Right ventricle myocardium inferior (tissue), 1 donor: ENCODE results near the gene SAA2. TPM values are rescaled to one million over a fixed set of nuclear protein-coding genes. Genes with fewer than 3 reads are reported as not detected.
A peak's percentile ranks its signal among the peaks of the same experiment; 100 is the strongest.
"Not testable (repeated sequence)": the region's sequence is repeated elsewhere in the genome, so short reads cannot be mapped to it uniquely, and the experiment has no call there.

Source experiments
- ATAC-seq: fragments of 200-7000 bp; cut with Tn5 transposase; one replicate; pipeline ENCODE4 v1.9.1; 2020; ENCODE audit warnings: mild to moderate bottlenecking, moderate library complexity
- DNase-seq: peaks from one replicate; pipeline ENCODE4 v3.0.0; 2021; ENCODE audit errors: missing footprints
- intact Hi-C: fragments of 100-400 bp; cut with DNase I; formaldehyde crosslinking; loops from one replicate; pipeline ENCODE4 v1.11.0; 2022
- long read RNA-seq: library from polyadenylated mRNA; unstranded; transcript quantifications from one replicate; pipeline ENCODE4 v2.0.0, GENCODE V29; 2021
- total RNA-seq: library from RNA; stranded (reverse); fragmentation: NEBNext Ultra II Directional; extraction: Animal tissue kit (Norgen Biotek cat#: 25700); gene quantifications from one replicate; pipeline ENCODE4 v1.2.1, GENCODE V29; 2021
- donor health status: DM: no; HTN: yes; CAD: no; lungs with severe emphysema.

The SAA2 gene
- 1.8 TPM for total RNA-seq
- long read RNA-seq: 0 reads

- intact Hi-C loops: no loop called here
- no peak for DNase-seq
- no peak for ATAC-seq
These were observed at the start of gene SAA2 for GRCh38 chr11:18248561-18248960. TSS of gene SAA2 (minus strand) at chr11:18248668. CDS start at chr11:18248011, 657 bp downstream.

- intact Hi-C loops: no loop called here
- no peak for ATAC-seq
- no peak for DNase-seq
These were observed 46.8 kb upstream of the SAA2 start for GRCh38 chr11:18295316-18295715.

GRCh38 chr11:18294862-18295261 is 46.4 kb upstream of the SAA2 start:
- intact Hi-C loops: no loop called here
- DNase-seq: no peak
- no peak for ATAC-seq

- intact Hi-C loops: no loop called here
- ATAC-seq (no peak), DNase-seq (no peak)
These were observed 40.4 kb upstream of the SAA2 start for GRCh38 chr11:18288911-18289310.

- DNase-seq: no peak
- ATAC-seq: no peak
- intact Hi-C loops: no loop called here
These were observed 37.4 kb upstream of the SAA2 start for GRCh38 chr11:18285841-18286240.

- DNase-seq (no peak), ATAC-seq (no peak)
- intact Hi-C loops: no loop called here
These were observed 34.2 kb upstream of the SAA2 start for GRCh38 chr11:18282626-18283025.

GRCh38 chr11:18280438-18281045 is 32.1 kb upstream of the SAA2 start:
- ATAC-seq (no peak), DNase-seq (no peak)
- intact Hi-C loops: no loop called here

GRCh38 chr11:18277565-18278271 is 29.2 kb upstream of the SAA2 start:
- DNase-seq: no peak
- ATAC-seq: peak; percentile 54
- intact Hi-C loops: no loop called here

GRCh38 chr11:18271206-18271605 is 22.7 kb upstream of the SAA2 start:
- intact Hi-C loops: no loop called here
- ATAC-seq (no peak), DNase-seq (no peak)

GRCh38 chr11:18270102-18270501 is 21.6 kb upstream of the SAA2 start:
- no peak for ATAC-seq

GRCh38 chr11:18269252-18269651 is 20.8 kb upstream of the SAA2 start:
- ATAC-seq, DNase-seq, intact Hi-C loops: not testable (repeated sequence)

More at GRCh38 chr11:18270102-18270501, 21.6 kb upstream of the SAA2 start:
- intact Hi-C loops: no loop called here
- no peak for DNase-seq

GRCh38 chr11:18267335-18268133 is 19.1 kb upstream of the SAA2 start:
- DNase-seq, intact Hi-C loops, ATAC-seq: not testable (repeated sequence)

- ATAC-seq: no peak
- no peak for DNase-seq
- intact Hi-C loops: no loop called here
These were observed 17.5 kb upstream of the SAA2 start, which contains the start of gene SAA1 for GRCh38 chr11:18265949-18266348. TSS of gene SAA1 (plus strand) at chr11:18266264. CDS start at chr11:18266888, 624 bp downstream.

- DNase-seq (no peak), ATAC-seq (no peak)
- intact Hi-C loops: no loop called here
These were observed 16.4 kb upstream of the SAA2 start for GRCh38 chr11:18264677-18265555.

GRCh38 chr11:18264035-18264434 is 15.6 kb upstream of the SAA2 start:
- intact Hi-C loops: no loop called here
- DNase-seq: no peak
- no peak for ATAC-seq

GRCh38 chr11:18262681-18263350 is 14.3 kb upstream of the SAA2 start:
- ATAC-seq, intact Hi-C loops, DNase-seq: not testable (repeated sequence)

GRCh38 chr11:18261721-18262120 is 13.3 kb upstream of the SAA2 start:
- intact Hi-C loops: no loop called here
- DNase-seq: no peak
- ATAC-seq: no peak

GRCh38 chr11:18259259-18259658 is 10.8 kb upstream of the SAA2 start:
- ATAC-seq: no peak
- intact Hi-C loops: no loop called here
- no peak for DNase-seq
